VCaP (cell line): Measurements from ENCODE around the gene CMPK2.

Experiments
- H3K27ac ChIP-seq: fragments of 450-650 bp; 2 replicates; pipeline ENCODE4 v1.5.1; 2017
- TF ChIP-seq, protein P1 (sequence below): fragments of 450-650 bp; conservative IDR thresholded peaks from 2 replicates; pipeline ENCODE4 v1.5.1; 2017; ENCODE audit warnings: mild to moderate bottlenecking, moderate library complexity

Gene CMPK2, protein sequence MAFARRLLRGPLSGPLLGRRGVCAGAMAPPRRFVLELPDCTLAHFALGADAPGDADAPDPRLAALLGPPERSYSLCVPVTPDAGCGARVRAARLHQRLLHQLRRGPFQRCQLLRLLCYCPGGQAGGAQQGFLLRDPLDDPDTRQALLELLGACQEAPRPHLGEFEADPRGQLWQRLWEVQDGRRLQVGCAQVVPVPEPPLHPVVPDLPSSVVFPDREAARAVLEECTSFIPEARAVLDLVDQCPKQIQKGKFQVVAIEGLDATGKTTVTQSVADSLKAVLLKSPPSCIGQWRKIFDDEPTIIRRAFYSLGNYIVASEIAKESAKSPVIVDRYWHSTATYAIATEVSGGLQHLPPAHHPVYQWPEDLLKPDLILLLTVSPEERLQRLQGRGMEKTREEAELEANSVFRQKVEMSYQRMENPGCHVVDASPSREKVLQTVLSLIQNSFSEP

GRCh38 chr2:6865346-6866274 is at the start of gene CMPK2:
Gene CMPK2 (minus strand): TSS chr2:6865907. CDS start chr2:6865696, 211 bp downstream.
- TF ChIP-seq, protein P1, sequence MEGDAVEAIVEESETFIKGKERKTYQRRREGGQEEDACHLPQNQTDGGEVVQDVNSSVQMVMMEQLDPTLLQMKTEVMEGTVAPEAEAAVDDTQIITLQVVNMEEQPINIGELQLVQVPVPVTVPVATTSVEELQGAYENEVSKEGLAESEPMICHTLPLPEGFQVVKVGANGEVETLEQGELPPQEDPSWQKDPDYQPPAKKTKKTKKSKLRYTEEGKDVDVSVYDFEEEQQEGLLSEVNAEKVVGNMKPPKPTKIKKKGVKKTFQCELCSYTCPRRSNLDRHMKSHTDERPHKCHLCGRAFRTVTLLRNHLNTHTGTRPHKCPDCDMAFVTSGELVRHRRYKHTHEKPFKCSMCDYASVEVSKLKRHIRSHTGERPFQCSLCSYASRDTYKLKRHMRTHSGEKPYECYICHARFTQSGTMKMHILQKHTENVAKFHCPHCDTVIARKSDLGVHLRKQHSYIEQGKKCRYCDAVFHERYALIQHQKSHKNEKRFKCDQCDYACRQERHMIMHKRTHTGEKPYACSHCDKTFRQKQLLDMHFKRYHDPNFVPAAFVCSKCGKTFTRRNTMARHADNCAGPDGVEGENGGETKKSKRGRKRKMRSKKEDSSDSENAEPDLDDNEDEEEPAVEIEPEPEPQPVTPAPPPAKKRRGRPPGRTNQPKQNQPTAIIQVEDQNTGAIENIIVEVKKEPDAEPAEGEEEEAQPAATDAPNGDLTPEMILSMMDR = peak; percentile 55

DNA sequence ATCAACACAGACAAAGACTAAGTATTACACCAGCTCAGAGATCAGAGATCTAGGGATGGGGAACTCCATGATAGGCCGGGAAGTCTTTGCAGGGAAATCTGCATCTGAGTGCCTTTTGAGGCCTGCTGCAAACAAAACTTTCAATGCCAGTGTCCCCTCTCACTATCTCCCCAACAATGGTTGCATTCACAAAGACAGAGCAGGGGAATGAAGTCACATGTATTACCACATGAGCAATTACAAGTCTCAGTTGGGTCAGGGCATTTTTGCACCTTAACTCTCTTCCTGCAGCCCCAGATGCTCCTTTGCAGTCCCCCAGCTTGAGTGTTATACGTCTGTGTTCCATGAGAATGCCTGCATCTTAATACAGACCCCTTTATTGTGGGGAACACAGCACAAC is 49.7 kb upstream of the CMPK2 start:
- H3K27ac ChIP-seq = no peak overlapping the region
- TF ChIP-seq, protein P1 = no peak

More at GRCh38 chr2:6865346-6866274, at the start of gene CMPK2:
- H3K27ac ChIP-seq = peak within 1 kb of the TSS; percentile 77

DNA sequence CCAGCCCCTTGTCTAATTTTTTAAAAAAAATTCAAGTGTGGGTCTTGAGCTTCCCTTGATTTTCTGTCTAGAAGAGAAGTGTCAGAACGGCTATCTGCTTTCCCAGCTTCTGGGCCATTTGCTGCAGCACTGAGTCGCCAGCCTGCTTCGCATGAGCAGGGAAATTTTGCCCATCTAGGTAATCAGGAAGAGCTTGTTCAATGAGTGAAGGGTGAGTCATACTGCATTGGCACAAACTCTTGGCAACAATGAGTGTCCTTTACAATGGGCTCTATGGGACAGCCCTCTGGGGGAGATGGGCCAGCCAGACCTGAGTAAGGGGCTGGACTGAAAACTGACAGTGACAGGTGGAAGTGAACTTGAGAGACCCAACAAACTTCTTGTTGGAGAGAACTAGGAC is 49.1 kb upstream of the CMPK2 start:
- H3K27ac ChIP-seq = no peak overlapping the region
- TF ChIP-seq, protein P1 = no peak

DNA sequence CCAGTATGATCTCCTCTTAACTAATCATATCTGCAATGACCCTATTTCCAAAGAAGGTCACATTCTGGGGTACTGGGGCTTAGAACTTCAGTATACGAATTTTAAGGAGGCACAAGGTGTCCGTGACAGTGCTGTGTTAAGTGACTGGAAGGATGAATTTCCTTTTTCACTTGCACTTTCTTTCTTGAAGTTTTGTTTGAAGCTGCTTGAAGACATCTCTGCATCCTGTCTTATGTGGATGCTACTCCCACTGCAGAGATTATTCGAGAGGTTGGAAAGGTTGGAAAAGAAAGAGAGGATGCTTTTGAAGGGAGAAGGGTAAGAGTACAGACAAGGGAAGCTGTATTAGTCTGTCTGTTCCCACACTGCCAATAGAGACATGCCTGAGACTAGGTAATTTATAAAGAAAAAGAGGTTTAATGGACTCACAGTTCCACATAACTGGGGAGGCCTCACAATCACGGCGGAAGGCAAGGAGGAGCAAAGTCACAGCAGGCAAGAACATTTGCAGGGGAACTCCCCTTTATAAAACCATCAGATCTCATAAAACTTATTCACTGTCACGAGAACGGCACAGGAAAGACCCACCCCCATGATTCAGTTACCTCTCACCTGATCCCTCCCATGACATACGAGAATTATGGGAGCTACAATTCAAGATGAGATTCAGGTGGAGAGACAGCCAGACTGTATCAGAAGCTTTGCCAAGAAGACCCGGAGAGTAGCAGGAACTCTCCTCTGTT is 47.9 kb upstream of the CMPK2 start:
- H3K27ac ChIP-seq = no peak overlapping the region

DNA sequence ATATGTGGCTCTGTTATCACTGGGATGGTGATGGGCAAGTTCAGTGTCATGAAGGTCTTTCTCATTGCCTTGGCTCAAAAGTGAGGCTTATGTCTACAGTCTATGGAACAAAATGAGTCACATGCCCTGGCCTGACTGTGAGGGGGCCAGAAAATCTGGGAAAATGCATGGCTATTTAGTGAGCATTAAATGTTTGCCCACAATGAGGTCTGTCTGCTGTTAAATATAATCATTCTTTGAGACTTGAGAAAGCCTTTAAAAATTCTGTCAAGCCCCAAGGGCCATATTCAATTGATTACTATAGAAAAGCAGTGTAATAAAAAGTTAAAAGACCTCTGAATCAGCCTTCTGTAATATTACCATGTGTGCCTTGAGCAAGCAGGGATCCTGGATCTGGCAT is 46.0 kb upstream of the CMPK2 start:
- H3K27ac ChIP-seq = no peak overlapping the region
- TF ChIP-seq, protein P1 = no peak

More for the DNA sequence above, 47.9 kb upstream of the CMPK2 start:
- TF ChIP-seq, protein P1 = no peak

- TF ChIP-seq, protein P1 = no peak
- no peak overlapping the region for H3K27ac ChIP-seq
Measured at GRCh38 chr2:6909431-6910385, 44.0 kb upstream of the CMPK2 start.
